ENCODE results near the gene SOX18. TPM values are rescaled to one million over a fixed set of nuclear protein-coding genes. Genes with fewer than 3 reads are reported as not detected.

Gene SOX18
- total and polyA plus RNA-seq, 2 of the 13 experiments (the other 11 are each of a cell fraction or from before 2014, with no cell fraction given): 1.6 to 1.9 TPM

GRCh38 chr20:64055893-64056638 lies 6.6 kb upstream of the SOX18 start (continued):
- no peak for TF ChIP-seq BHLHE40 (IDR thresholded peaks at IDR 0.05; ENCODE audit: low read length)
- TF ChIP-seq KDM2A (CRISPR knock-in tag; IDR thresholded peaks at IDR 0.05; ENCODE audit: borderline replicate concordance, low read depth): no peak
- TF ChIP-seq BCLAF1 (IDR thresholded peaks at IDR 0.05): no peak
- TF ChIP-seq MIXL1 (CRISPR knock-in tag; IDR thresholded peaks at IDR 0.05): peak; percentile 46; the same call in 1 of the 2 replicates
- no peak; the same call in 1 of the 2 replicates for TF ChIP-seq RFX3 (CRISPR knock-in tag; IDR thresholded peaks at IDR 0.05)
- TF ChIP-seq KLF6 (CRISPR knock-in tag; IDR thresholded peaks at IDR 0.05): no peak
- TF ChIP-seq ZNF331 (CRISPR knock-in tag; IDR thresholded peaks at IDR 0.05): peak; percentile 82
- no peak; the same call in 1 of the 2 replicates for TF ChIP-seq CHD2 (IDR thresholded peaks at IDR 0.05; ENCODE audit: low read depth, low read length)
- no peak for TF ChIP-seq HOXA5 (CRISPR knock-in tag; IDR thresholded peaks at IDR 0.05)
- peak; percentile 100 for TF ChIP-seq ZMYM3 (CRISPR knock-in tag; IDR thresholded peaks at IDR 0.05)
- TF ChIP-seq ZBTB10 (CRISPR knock-in tag; IDR thresholded peaks at IDR 0.05; ENCODE audit: borderline replicate concordance): no peak
- TF ChIP-seq SP1 (IDR thresholded peaks at IDR 0.05): no peak
- peak; percentile 57 for TF ChIP-seq SP1 (CRISPR knock-in tag; IDR thresholded peaks at IDR 0.05)
- no peak for TF ChIP-seq NFYC (CRISPR knock-in tag; IDR thresholded peaks at IDR 0.05)
- TF ChIP-seq ADNP (CRISPR knock-in tag; IDR thresholded peaks at IDR 0.05): peak; percentile 99
- TF ChIP-seq ZNF558 (CRISPR knock-in tag; IDR thresholded peaks at IDR 0.05; ENCODE audit: borderline replicate concordance): peak; percentile 36; the same call in 1 of the 2 replicates
- TF ChIP-seq POLR2A (IDR thresholded peaks at IDR 0.05; ENCODE audit: insufficient read depth in 1 of 2, low read depth in 2 of 2, low read length in 2 of 2): peak in 1 of 2 experiments; percentile 65; a peak in 2 of 4 replicates
- TF ChIP-seq RARG (CRISPR knock-in tag; IDR thresholded peaks at IDR 0.05; ENCODE audit: low read depth): no peak
- TF ChIP-seq ONECUT2 (CRISPR knock-in tag; IDR thresholded peaks at IDR 0.05): no peak
- peak; percentile 39 for TF ChIP-seq PRPF4 (IDR thresholded peaks at IDR 0.05; ENCODE audit: low read depth, low read length, poor library complexity, severe bottlenecking)
- TF ChIP-seq ZNF570 (CRISPR knock-in tag; IDR thresholded peaks at IDR 0.05; ENCODE audit: borderline replicate concordance): no peak
- 0 out of 2 replicates have a peak, but pooled peaks have one; percentile 15 for TF ChIP-seq SATB2 (CRISPR knock-in tag; IDR thresholded peaks at IDR 0.05)
- no peak for TF ChIP-seq PLRG1 (conservative IDR thresholded peaks at IDR 0.05)
- peak; percentile 31; the same call in 1 of the 2 replicates for TF ChIP-seq ZBTB33 (CRISPR knock-in tag; IDR thresholded peaks at IDR 0.05)
- TF ChIP-seq EZH2 (conservative IDR thresholded peaks at IDR 0.05; ENCODE audit: low read depth, low read length): no peak
- TF ChIP-seq MEF2D (CRISPR knock-in tag; IDR thresholded peaks at IDR 0.05): no peak

Measured in HepG2 (cell line).